HG03135 (cell line): ENCODE data around the gene VAV2.

Experiments used
- ATAC-seq: cut with Tn5 transposase; IDR thresholded peaks from one replicate; pipeline ENCODE4 v1.9.1; 2021; ENCODE audit warnings: mild to moderate bottlenecking, moderate library complexity; ENCODE audit not compliant: unreplicated experiment

The VAV2 gene

DNA sequence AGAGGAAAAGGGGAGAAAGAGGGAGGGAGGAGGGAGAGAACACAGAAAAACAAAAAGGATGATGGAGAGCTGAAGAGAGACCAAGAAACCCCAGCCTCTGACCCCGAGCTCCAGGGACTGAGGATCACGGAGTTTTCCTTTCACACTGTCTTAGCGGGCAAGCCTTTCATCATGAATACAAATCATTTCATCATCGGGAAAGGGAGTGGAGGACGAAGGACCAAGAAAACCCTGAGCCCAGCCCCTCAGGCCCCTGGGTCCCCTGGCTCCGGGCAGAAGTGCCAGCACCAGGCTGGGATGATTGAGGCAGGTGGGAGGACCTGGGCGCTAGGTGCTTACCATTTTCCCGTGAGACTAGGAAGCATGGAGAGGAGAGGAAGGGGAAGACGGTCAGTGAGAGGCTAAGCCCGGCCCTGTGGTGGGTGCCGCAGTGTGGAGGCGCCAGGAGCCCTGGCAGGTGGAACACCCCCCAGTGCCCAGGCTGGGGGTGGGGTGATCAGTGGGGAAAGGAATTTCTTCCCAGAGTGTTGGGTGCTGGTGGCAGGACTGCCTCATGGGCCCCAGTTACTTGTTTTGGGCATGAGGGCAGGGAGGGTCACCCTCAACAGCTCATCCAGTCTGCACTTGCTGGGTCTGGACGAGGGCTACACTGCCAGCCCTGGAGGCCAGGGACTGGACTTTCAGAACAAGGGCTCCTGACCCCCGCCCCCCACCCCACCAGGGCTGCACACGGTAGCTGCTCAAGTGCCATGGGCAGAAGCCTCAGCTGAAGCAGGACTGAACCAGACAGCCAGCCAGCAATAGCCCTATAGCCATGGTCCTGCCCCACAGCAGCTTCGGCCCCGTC is 205.0 kb downstream of the VAV2 start:
- ATAC-seq: no peak

DNA sequence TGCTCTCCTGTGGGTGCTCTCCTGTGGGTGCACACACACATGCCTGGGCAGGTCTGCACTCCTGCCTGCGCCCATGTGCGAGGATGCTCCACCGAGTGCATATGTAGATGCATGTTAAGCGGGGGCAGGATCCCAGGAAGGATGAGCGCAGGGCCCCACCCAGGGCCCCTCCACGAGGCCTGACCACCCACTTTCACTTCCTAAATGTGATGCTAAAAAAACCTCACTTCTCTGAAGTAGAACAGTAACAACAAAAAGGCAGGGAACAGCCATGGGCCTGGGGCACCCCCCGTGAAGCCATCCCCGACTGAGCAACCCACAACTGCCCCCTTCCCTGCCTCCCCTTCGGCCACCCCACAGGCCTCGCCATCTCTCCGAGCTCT is 205.8 kb downstream of the VAV2 start:
- no peak for ATAC-seq

DNA sequence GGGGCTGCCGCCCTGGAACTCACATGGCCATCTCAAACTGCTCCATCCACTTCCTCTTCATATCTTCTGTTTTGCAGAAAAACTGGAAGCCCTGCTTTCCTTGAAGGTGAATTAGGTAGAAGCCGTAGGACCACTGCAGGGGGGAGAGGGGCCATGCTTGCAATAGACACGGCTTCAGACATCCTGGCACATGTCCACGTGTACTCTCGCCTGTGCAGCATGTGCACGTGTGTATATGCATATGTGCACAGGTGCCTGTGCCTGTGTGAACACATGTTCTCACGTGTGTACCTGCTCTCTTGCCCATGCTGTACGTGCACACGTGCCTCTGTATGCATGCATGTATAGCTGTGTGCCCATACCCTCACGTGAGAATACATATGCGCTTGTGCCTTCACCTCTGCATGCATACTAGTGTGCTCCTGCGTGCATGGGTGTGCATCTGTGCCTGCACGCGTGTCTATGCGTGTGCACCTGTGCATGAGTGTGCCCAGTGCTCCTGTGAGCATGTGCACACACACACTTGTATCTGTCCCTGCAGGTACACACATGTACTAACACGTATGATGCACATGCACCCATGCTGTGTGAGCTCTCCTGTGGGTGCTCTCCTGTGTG is 206.3 kb downstream of the VAV2 start:
- no peak for ATAC-seq

GRCh38 chr9:133784731-133785561 is 207.2 kb downstream of the VAV2 start:
- ATAC-seq: no peak

DNA sequence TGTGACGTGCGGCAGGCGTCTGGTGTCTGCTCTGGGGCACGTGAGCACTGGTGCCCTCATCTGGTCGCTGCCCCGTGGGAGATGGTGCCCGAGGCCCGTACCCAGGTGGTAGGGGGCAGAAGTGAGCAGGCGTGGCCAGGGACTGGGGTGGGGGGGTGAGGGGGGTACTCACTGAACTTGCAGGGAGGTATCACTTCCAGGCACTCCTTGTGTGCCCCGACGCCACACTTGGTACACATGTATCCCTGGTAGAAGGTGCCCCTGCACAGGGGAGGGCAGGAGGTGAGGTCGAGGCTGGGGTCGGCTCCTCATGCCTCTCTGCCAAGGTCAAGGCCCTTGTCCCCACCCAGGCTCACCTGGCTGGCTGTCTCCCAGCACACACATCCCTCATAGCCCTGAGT is 208.8 kb downstream of the VAV2 start:
- no peak for ATAC-seq

- no peak for ATAC-seq
Measured at GRCh38 chr9:133782157-133783130, 209.7 kb downstream of the VAV2 start.

DNA sequence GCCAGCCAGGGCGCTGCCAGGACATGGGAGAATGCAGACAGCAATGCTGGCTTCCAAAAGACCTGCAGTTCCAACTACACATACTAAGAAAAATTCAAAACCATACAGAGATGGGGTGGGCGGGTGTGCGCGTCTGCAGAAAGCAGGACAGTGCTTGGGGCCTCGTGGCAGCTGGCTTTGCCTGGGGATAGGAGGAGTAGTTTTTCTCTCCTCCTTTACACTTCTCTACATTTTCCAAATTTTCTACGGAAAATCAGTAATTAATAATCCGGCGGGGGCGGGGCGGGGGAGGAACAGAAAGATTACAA is 210.3 kb downstream of the VAV2 start:
- no peak for ATAC-seq

DNA sequence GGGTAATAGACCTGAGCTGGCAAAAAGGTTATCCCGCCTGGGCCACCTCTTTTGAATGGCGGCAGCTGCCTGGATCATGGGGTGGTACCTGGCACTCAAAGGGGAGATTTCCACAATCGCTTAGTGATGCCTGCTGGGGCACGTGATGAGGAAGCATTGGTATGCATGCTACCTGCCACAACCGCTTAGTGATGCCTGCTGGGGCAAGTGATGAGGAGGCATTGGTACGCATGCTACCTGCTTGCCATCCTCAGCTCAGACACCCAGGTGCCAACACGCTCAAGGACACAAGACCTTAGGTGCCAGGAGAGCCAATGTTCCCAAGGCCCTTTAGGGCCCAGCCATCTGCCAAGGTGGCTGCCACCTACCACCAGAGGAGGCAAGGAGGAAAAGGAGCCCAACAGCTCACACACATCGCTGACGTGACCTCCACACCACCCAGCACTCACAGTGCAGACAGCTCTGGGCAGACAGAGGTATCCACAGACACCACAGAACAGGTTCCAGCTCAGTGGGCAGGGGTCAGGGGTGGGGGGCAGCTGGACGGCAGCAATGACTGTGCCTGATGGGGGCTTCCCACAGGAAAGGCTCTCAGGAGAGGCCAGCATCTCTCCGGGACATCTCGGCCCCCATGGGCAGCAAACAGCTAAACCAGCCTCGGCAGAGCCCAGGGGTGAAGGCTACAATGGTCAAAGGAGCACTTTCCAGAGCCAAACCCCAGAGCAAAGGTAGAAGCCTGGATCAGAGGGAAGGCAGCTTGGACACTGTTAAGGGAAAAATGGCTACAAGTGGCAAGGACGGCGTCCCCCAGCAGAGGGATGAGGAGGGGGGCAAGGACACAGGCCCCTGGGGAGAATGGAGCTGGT is 210.9 kb downstream of the VAV2 start:
- no peak for ATAC-seq

DNA sequence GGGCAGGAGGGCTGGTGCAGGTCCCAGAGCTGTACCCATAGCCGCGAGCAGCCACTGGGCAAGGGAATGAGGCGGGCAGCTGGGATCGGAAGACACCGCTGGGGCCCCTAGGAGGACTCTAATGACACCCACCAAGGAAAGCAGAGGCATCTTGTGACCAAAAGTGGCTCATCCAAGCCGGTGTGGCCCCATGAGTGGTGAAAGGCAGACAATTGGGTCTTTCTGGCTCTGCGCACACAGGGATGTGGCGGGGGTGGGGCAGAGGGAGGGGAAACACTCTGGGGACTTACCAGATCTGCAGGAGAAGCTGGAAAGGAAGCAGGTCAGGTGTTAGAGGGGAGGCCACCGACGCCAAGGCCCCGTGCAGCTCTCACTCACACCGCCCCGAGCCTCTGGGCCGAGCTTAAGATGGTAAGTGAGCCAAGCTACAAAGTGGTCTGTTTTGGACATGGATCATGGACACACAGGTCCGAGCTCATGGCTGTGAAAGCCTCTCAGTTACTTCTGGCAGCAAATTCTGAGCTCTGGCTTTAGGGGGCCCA is 211.6 kb downstream of the VAV2 start:
- no peak for ATAC-seq

DNA sequence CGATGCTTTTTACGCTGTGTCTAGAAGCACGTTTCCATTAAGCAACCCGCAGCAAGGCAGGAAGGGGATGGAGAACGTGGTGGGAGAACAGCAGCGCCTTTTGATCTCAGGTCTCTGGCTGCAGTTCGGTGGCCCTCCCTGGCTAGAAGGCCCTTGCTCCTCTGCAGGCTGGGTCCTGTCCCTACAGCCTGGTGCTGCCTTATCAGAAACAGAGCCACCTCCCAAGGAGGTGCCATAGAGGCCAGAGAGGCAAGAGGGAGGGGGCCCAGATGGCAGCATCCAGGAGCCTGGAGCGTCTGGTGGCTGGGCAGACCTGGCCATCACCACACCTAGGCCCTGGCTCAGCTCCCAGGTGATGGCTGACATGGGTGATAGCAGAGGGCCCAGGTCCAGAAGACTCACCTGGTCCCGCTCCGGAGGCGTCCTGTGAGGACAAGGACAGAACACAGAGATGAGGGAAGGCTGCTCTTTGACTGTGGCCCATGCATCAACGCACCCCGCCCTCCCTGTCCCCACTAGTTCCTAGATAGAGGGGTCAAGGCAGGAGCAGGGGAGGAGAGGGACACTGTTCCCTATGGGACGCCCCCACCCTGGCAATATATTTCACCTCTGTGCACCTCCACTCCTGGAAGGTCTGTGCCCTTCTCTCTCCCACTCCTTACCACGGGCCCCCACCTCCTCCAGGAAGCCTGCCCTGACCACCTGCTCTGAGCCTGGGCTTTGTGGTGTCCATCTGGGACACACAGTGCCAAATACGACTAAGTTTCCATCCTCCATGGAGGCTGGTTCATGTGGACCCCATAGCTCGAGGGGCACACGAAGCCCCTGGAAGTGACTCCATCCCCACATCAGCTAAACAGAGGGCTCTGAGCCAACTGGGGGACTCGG is 212.4 kb downstream of the VAV2 start:
- no peak for ATAC-seq

- no peak for ATAC-seq
Measured at GRCh38 chr9:133779081-133779480, 213.0 kb downstream of the VAV2 start.

- ATAC-seq: no peak
Measured at GRCh38 chr9:133778336-133779013, 213.6 kb downstream of the VAV2 start.

GRCh38 chr9:133777871-133778270 is 214.3 kb downstream of the VAV2 start:
- no peak for ATAC-seq

GRCh38 chr9:133777068-133777791 is 214.9 kb downstream of the VAV2 start:
- no peak for ATAC-seq

- no peak for ATAC-seq
Measured at GRCh38 chr9:133775951-133776905, 215.9 kb downstream of the VAV2 start.

DNA sequence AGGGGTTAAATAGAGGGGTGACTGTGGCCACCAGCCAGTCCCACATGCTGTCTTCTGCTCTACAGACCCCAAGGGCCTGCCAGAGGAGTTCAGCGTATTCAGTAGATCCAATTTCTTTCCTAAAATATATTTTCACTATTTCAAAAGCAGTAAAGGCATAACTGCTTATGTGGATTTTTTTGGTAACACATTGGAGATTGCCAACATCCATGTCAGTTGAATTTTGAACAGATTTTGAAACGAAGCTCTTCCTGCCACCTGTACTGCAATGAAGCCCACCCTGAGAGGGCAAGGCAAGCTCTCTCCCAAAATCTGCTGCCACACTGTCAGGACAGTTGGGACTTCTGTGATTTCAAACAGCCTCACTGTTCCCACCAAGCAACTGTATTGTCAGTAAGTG is 216.8 kb downstream of the VAV2 start:
- ATAC-seq: no peak
